CD14-positive monocyte (primary cell): ENCODE results near the gene ACACA. TPM values are rescaled to one million over a fixed set of nuclear protein-coding genes. Genes with fewer than 3 reads are reported as not detected.

Experiments
- DNase-seq, 3 donors: peaks; one replicate each; pipeline ENCODE4 v3.0.0-alpha.2; 2011 to 2022
- H2AFZ ChIP-seq: 2 replicates; pipeline ENCODE4 v1.6.0; 2012; ENCODE audit warnings: mild to moderate bottlenecking, low read depth, low read length, inconsistent platforms; ENCODE audit not compliant: insufficient read depth, poor library complexity, severe bottlenecking
- H3K27ac ChIP-seq, 2 donors: 1 replicate in 1 of 2; 2 replicates in 1 of 2; pipeline ENCODE4 v1.5.1; 2012 to 2013; ENCODE audit warnings: low read length in 2 of 2, control low read depth in 1 of 2, inconsistent platforms in 1 of 2, low read depth in 1 of 2, mild to moderate bottlenecking in 1 of 2
- H3K27me3 ChIP-seq, 2 donors: one replicate each; pipeline versions ENCODE4 v1.6.0 to v1.6.1; 2011 to 2013; ENCODE audit warnings: low read length in 2 of 2; ENCODE audit not compliant: control insufficient read depth in 2 of 2, insufficient read depth in 2 of 2
- H3K36me3 ChIP-seq, 2 donors: replicated peaks in 1 of 2; 1 replicate in 1 of 2; 2 replicates in 1 of 2; pipeline versions ENCODE4 v1.5.1 to v1.6.1; 2012 to 2013; ENCODE audit warnings: low read length in 2 of 2, control low read depth in 1 of 2, inconsistent platforms in 1 of 2, mild to moderate bottlenecking in 1 of 2; ENCODE audit not compliant: insufficient read depth in 2 of 2, control insufficient read depth in 1 of 2
- H3K4me1 ChIP-seq, 2 donors: 1 replicate in 1 of 2; 2 replicates in 1 of 2; pipeline versions ENCODE4 v1.5.1 to v1.6.1; 2012 to 2013; ENCODE audit warnings: low read length in 2 of 2, control low read depth in 1 of 2, inconsistent platforms in 1 of 2, mild to moderate bottlenecking in 1 of 2, moderate library complexity in 1 of 2; ENCODE audit not compliant: insufficient read depth in 2 of 2, control insufficient read depth in 1 of 2
- H3K4me2 ChIP-seq: replicated peaks from 2 replicates; pipeline ENCODE3; 2012; ENCODE audit warnings: low read length, moderate library complexity, mild to moderate bottlenecking; ENCODE audit not compliant: poor library complexity, severe bottlenecking; ENCODE audit errors: extremely low read depth
- H3K4me3 ChIP-seq, 3 experiments: fragments of 200-600 bp in 1 of 3; sonication (generic) in 1 of 3; replicated peaks in 1 of 3; 1 replicate in 2 of 3; 2 replicates in 1 of 3; pipeline ENCODE4 v1.5.1; 2011 to 2013; ENCODE audit warnings: low read length in 3 of 3, mild to moderate bottlenecking in 3 of 3, control low read depth in 2 of 3, low read depth in 2 of 3, inconsistent platforms in 1 of 3, moderate library complexity in 1 of 3
- H3K79me2 ChIP-seq: 2 replicates; pipeline ENCODE4 v1.6.0; 2012; ENCODE audit warnings: mild to moderate bottlenecking, control low read depth, inconsistent platforms, low read length, moderate library complexity; ENCODE audit not compliant: insufficient read depth
- H3K9ac ChIP-seq: 2 replicates; pipeline ENCODE4 v1.6.0; 2017; ENCODE audit warnings: low read length, mild to moderate bottlenecking; ENCODE audit not compliant: insufficient read depth, poor library complexity, severe bottlenecking
- H3K9me3 ChIP-seq, 2 donors: replicated peaks in 1 of 2; 1 replicate in 1 of 2; 2 replicates in 1 of 2; pipeline versions ENCODE4 v1.5.1 to v1.6.1; 2012 to 2013; ENCODE audit warnings: low read length in 2 of 2, control low read depth in 1 of 2; ENCODE audit not compliant: control insufficient read depth in 1 of 2, insufficient read depth in 1 of 2
- H4K20me1 ChIP-seq: 2 replicates; pipeline ENCODE4 v1.6.0; 2012; ENCODE audit warnings: mild to moderate bottlenecking, low read length, control low read depth, moderate library complexity; ENCODE audit not compliant: insufficient read depth
- H3K27ac Mint-ChIP-seq, 7 donors: one replicate each; pipeline ENCODE4 v1.8.0; 2020; ENCODE audit warnings: mild to moderate bottlenecking in 7 of 7, mixed read lengths in 7 of 7, moderate library complexity in 6 of 7, inconsistent platforms in 2 of 7
- H3K27me3 Mint-ChIP-seq, 3 donors: one replicate each; pipeline ENCODE4 v1.8.0; 2021 to 2022; ENCODE audit warnings: low read depth in 3 of 3, mild to moderate bottlenecking in 3 of 3, mixed read lengths in 3 of 3, moderate library complexity in 3 of 3, inconsistent platforms in 1 of 3
- H3K36me3 Mint-ChIP-seq, 2 donors: one replicate each; pipeline ENCODE4 v1.8.0; 2020; ENCODE audit warnings: mixed read lengths in 2 of 2, inconsistent platforms in 1 of 2, mild to moderate bottlenecking in 1 of 2
- H3K4me1 Mint-ChIP-seq: one replicate; pipeline ENCODE4 v1.8.0; 2020; ENCODE audit warnings: mild to moderate bottlenecking, mixed read lengths
- H3K4me3 Mint-ChIP-seq, 2 donors: one replicate each; pipeline ENCODE4 v1.8.0; 2020; ENCODE audit warnings: mild to moderate bottlenecking in 2 of 2, mixed read lengths in 2 of 2, moderate library complexity in 1 of 2
- H3K9me3 Mint-ChIP-seq, 7 donors: one replicate each; pipeline ENCODE4 v1.8.0; 2020 to 2022; ENCODE audit warnings: mixed read lengths in 7 of 7, mild to moderate bottlenecking in 6 of 7, moderate library complexity in 6 of 7, inconsistent platforms in 2 of 7
- WGBS: methylation state at CpG from one replicate; pipeline ENCODE4 v1.1.5; 2013; ENCODE audit warnings: missing lambda C conversion rate; ENCODE audit not compliant: insufficient coverage; 5-methylcytosine and 5-hydroxymethylcytosine counted together
- intact Hi-C, 2 donors: fragments of 100-400 bp; cut with micrococcal nuclease; formaldehyde crosslinking; loops; one replicate each; pipeline versions ENCODE4 v1.15.0 to v1.15.1; 2023
- polyA plus RNA-seq, 3 donors: library from polyadenylated mRNA; depleted of rRNA in 1 of 3; unstranded in 2 of 3; stranded (reverse) in 1 of 3; fragments of 300-500 nt in 2 of 3; fragments of >200 nt in 1 of 3; fragmentation: Illumina TruSeq in 2 of 3; gene quantifications; 1 replicate in 2 of 3; 2 replicates in 1 of 3; pipeline ENCODE4 v1.2.3, GENCODE V29; 2012 to 2021
- TF ChIP-seq, protein P1 (sequence below): fragments of 200-600 bp; IDR thresholded peaks from one replicate; pipeline ENCODE4 v1.8.0; 2022; ENCODE audit warnings: antibody characterized with exemption, mild to moderate bottlenecking

The ACACA gene
- polyA plus RNA-seq, 3 donors = 3.5 to 4.6 (median 3.8) TPM

DNA sequence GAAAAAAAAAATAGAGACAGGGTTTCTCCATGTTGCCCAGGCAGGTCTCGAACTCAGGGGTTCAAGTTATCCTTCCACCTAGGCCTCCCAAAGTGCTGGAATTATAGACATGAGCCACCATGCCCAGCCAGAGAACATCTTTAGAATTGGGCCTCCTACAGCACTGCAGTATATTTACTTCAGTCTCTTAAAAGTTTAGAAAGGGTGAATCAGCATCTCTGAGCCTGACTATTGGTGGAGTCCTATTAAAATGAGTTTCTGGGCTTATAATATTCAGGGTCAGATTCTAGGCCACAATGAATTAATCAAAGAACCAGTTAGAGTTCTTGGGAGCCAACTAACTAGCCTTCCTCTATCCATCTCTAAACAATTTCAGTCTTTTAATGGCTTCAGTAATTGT, 22.8 kb upstream of the ACACA start:
- 83% methylated on average over 1 of the region's 1 CpG for WGBS
- Histone ChIP-seq H3K79me2 (peaks cover 21% of the 10 kb centered on the region), H3K36me3 (peaks cover 53 to 97% of the 10 kb centered on the region in 2 donors), H2AFZ (no peak overlapping the region), H3K27me3 (no peaks in the 10 kb centered on the region), H3K9ac (no peak overlapping the region), H3K9me3 (no peaks in the 10 kb centered on the region), H3K27ac (no peak overlapping the region), H3K4me1 (no peaks in the 10 kb centered on the region), H3K4me3 (no peak overlapping the region), H4K20me1 (peaks cover 12% of the 10 kb centered on the region), H3K4me2 (no peak overlapping the region)
- TF ChIP-seq, protein P1, sequence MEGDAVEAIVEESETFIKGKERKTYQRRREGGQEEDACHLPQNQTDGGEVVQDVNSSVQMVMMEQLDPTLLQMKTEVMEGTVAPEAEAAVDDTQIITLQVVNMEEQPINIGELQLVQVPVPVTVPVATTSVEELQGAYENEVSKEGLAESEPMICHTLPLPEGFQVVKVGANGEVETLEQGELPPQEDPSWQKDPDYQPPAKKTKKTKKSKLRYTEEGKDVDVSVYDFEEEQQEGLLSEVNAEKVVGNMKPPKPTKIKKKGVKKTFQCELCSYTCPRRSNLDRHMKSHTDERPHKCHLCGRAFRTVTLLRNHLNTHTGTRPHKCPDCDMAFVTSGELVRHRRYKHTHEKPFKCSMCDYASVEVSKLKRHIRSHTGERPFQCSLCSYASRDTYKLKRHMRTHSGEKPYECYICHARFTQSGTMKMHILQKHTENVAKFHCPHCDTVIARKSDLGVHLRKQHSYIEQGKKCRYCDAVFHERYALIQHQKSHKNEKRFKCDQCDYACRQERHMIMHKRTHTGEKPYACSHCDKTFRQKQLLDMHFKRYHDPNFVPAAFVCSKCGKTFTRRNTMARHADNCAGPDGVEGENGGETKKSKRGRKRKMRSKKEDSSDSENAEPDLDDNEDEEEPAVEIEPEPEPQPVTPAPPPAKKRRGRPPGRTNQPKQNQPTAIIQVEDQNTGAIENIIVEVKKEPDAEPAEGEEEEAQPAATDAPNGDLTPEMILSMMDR = no peak
- H3K27me3 Mint-ChIP-seq = peaks cover 0 to 3% (median 0%) of the 10 kb centered on the region in 3 donors
- no peak for DNase-seq
- H3K4me3 Mint-ChIP-seq = no peak overlapping the region
- H3K36me3 Mint-ChIP-seq = peaks cover 65 to 90% of the 10 kb centered on the region in 2 donors
- H3K27ac Mint-ChIP-seq = no peak overlapping the region
- no peaks in the 10 kb centered on the region for H3K9me3 Mint-ChIP-seq
- intact Hi-C loops = no loop called here
- H3K4me1 Mint-ChIP-seq = no peaks in the 10 kb centered on the region

DNA sequence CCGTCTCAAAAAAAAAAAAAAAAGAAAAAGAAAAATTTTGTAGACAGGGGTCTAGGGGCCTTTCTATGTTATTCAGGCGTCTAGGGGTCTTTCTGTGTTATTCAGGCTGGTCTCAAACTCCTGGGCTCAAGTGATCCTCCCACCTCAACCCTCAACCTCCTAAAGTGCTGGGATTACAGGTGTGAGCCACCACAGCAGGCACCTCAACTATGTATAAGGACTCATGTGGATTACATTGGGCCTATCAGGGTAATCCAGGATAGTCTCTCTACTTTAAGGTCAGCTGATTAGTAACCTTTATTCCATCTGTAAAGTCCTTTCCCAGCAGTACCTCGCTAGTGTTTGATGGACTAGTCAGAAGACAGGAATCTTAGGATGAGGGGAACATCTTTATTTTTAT, 22.4 kb upstream of the ACACA start:
- Mint-ChIP-seq H3K4me1 (no peaks in the 10 kb centered on the region), H3K4me3 (no peak overlapping the region), H3K9me3 (no peaks in the 10 kb centered on the region), H3K36me3 (peaks cover 65 to 90% of the 10 kb centered on the region in 2 donors), H3K27ac (peak overlapping the region in 1 of 7 donors; percentile 16), H3K27me3 (peaks cover 0 to 3% (median 0%) of the 10 kb centered on the region in 3 donors)
- Histone ChIP-seq H3K27ac (no peak overlapping the region), H3K36me3 (peaks cover 56 to 97% of the 10 kb centered on the region in 2 donors), H3K79me2 (peaks cover 19% of the 10 kb centered on the region), H3K4me1 (no peaks in the 10 kb centered on the region), H3K27me3 (no peaks in the 10 kb centered on the region), H2AFZ (no peak overlapping the region), H3K4me2 (no peak overlapping the region), H4K20me1 (peaks cover 12% of the 10 kb centered on the region), H3K9ac (no peak overlapping the region), H3K4me3 (no peak overlapping the region), H3K9me3 (no peaks in the 10 kb centered on the region)
- intact Hi-C loops = no loop called here
- DNase-seq = no peak
- 100% methylated on average over 1 of the region's 3 CpGs for WGBS
- TF ChIP-seq, protein P1 = no peak
